Endothelial cell of umbilical vein (primary cell): Measurements from ENCODE around the gene FMNL1. TPM values are rescaled to one million over a fixed set of nuclear protein-coding genes. Genes with fewer than 3 reads are reported as not detected.

ENCODE experiments used
- BruUV-seq: library from RNA; stranded (reverse); fragments of 400-500 nt; replicated peaks from 2 replicates; lab custom pipeline; 2021; lab: Mats Ljungman, UMichigan
- CTCF ChIA-PET: fragments of 300-600, 350-600 bp; sonication (Branson Sonifier 250); formaldehyde crosslinking; loops from one replicate; lab custom pipeline; 2021; ENCODE audit warnings: antibody characterized with exemption, inconsistent platforms; lab: Charles Lee
- POLR2A ChIA-PET: fragments of 300-600, 350-600 bp; sonication (Branson Sonifier 250); formaldehyde crosslinking; loops from one replicate; lab custom pipeline; 2021; ENCODE audit warnings: antibody characterized with exemption, inconsistent platforms; lab: Charles Lee
- DNase-seq: peaks from one replicate; pipeline ENCODE4 v3.0.0-alpha.2; 2011; ENCODE audit warnings: low read depth, low spot score
- FAIRE-seq: peaks from 2 replicates; lab custom pipeline; 2011; peaks lifted over from hg19 to GRCh38; lab: Jason Lieb, UNC
- H2AFZ ChIP-seq: 2 replicates; pipeline ENCODE4 v1.6.0; 2012; ENCODE audit warnings: low read depth, low read length, control low read depth, inconsistent platforms
- H3K27ac ChIP-seq: 2 replicates; pipeline ENCODE4 v1.5.1; 2011; ENCODE audit warnings: low read depth, mild to moderate bottlenecking, control low read depth, low read length, moderate library complexity; ENCODE audit not compliant: insufficient read depth
- H3K27me3 ChIP-seq, 2 experiments: 2 replicates each; pipeline versions ENCODE4 v1.6.0 to v1.6.1; 2011; ENCODE audit warnings: low read length in 2 of 2, mixed read lengths in 1 of 2; ENCODE audit not compliant: control insufficient read depth in 2 of 2, insufficient read depth in 2 of 2
- H3K36me3 ChIP-seq, 2 experiments: 2 replicates in 1 of 2; 3 replicates in 1 of 2; pipeline ENCODE4 v1.5.1; 2011; ENCODE audit warnings: low read length in 2 of 2, mild to moderate bottlenecking in 1 of 2, moderate library complexity in 1 of 2; ENCODE audit not compliant: control insufficient read depth in 2 of 2, insufficient read depth in 2 of 2; ENCODE audit errors: extremely low read depth in 1 of 2
- H3K4me1 ChIP-seq: 3 replicates; pipeline ENCODE4 v1.5.1; 2011; ENCODE audit warnings: mild to moderate bottlenecking, low read length; ENCODE audit not compliant: control insufficient read depth, insufficient read depth; ENCODE audit errors: extremely low read depth
- H3K4me2 ChIP-seq: 2 replicates; pipeline ENCODE4 v1.6.1; 2011; ENCODE audit warnings: low read length, control low read depth, mixed read lengths; ENCODE audit not compliant: insufficient read depth
- H3K4me3 ChIP-seq, 3 experiments: fragments of 200-600 bp in 1 of 3; sonication (generic), shearing (Covaris generic) in 1 of 3; replicated peaks in 1 of 3; 2 replicates each; pipeline ENCODE4 v1.5.1; 2011 to 2016; ENCODE audit warnings: control low read depth in 3 of 3, low read length in 3 of 3, mild to moderate bottlenecking in 2 of 3, inconsistent platforms in 1 of 3, low read depth in 1 of 3, moderate library complexity in 1 of 3; ENCODE audit not compliant: insufficient read depth in 1 of 3
- H3K79me2 ChIP-seq: 2 replicates; pipeline ENCODE4 v1.6.0; 2012; ENCODE audit warnings: low read length, inconsistent platforms; ENCODE audit not compliant: control insufficient read depth, insufficient read depth
- H3K9ac ChIP-seq: replicated peaks from 2 replicates; pipeline ENCODE3; 2011; ENCODE audit warnings: low read length, control low read depth; ENCODE audit not compliant: insufficient read depth; ENCODE audit errors: extremely low read depth
- H3K9me1 ChIP-seq: replicated peaks from 3 replicates; pipeline ENCODE4 v1.6.0; 2011; ENCODE audit warnings: mild to moderate bottlenecking, low read length; ENCODE audit not compliant: control insufficient read depth, insufficient read depth; ENCODE audit errors: extremely low read depth
- H3K9me3 ChIP-seq: replicated peaks from 2 replicates; pipeline ENCODE4 v1.5.1; 2012; ENCODE audit warnings: low read length, inconsistent platforms; ENCODE audit not compliant: control insufficient read depth, insufficient read depth
- H4K20me1 ChIP-seq: replicated peaks from 2 replicates; pipeline ENCODE3; 2011; ENCODE audit warnings: mild to moderate bottlenecking, low read length; ENCODE audit not compliant: control insufficient read depth, insufficient read depth; ENCODE audit errors: extremely low read depth
- CTCF ChIP-seq, 2 donors: IDR thresholded peaks; 1 replicate in 1 of 2; 2 replicates in 1 of 2; pipeline ENCODE4 v1.5.1; 2011; ENCODE audit warnings: low read length in 2 of 2, mild to moderate bottlenecking in 2 of 2, moderate library complexity in 2 of 2, control low read depth in 1 of 2, inconsistent platforms in 1 of 2, low read depth in 1 of 2; ENCODE audit not compliant: insufficient read depth in 1 of 2; ENCODE audit errors: extremely low read depth in 1 of 2
- EZH2 ChIP-seq: IDR thresholded peaks from 2 replicates; pipeline ENCODE4 v1.6.1; 2012; ENCODE audit warnings: borderline replicate concordance, low read depth, mild to moderate bottlenecking, moderate library complexity, low read length, inconsistent platforms; ENCODE audit not compliant: severe bottlenecking
- GATA2 ChIP-seq: IDR thresholded peaks from 2 replicates; pipeline ENCODE4 v1.7.0; 2011; ENCODE audit warnings: low read depth, mild to moderate bottlenecking, moderate library complexity, mixed read lengths, low read length; ENCODE audit not compliant: insufficient read length, insufficient read depth
- JUN ChIP-seq: IDR thresholded peaks from 2 replicates; pipeline ENCODE4 v1.6.1; 2011; ENCODE audit warnings: borderline replicate concordance, low read depth; ENCODE audit not compliant: insufficient read length, insufficient read depth
- MAX ChIP-seq: IDR thresholded peaks from 2 replicates; pipeline ENCODE4 v1.6.1; 2011; ENCODE audit not compliant: insufficient read depth, insufficient read length
- MYC ChIP-seq: IDR thresholded peaks from one replicate; pipeline ENCODE4 v1.6.1; 2011; ENCODE audit warnings: mild to moderate bottlenecking, low read depth, low read length
- POLR2A ChIP-seq: IDR thresholded peaks from 2 replicates; pipeline ENCODE4 v1.6.1; 2012; ENCODE audit warnings: low read depth, mild to moderate bottlenecking, control low read depth, low read length
- POLR2AphosphoS5 ChIP-seq: IDR thresholded peaks from 2 replicates; pipeline ENCODE4 v1.6.1; 2012; ENCODE audit warnings: low read depth, mild to moderate bottlenecking, control low read depth, low read length, moderate library complexity; ENCODE audit not compliant: insufficient read depth
- dilution Hi-C: fragments of 300-500 bp; cut with MboI; formaldehyde crosslinking; loops from one replicate; pipeline ENCODE4 v1.15.0; 2019; ENCODE audit warnings: low sequenced_read_pairs; ENCODE audit not compliant: extremely low pct_ligation_motif_present
- intact Hi-C: fragments of 100-400 bp; cut with micrococcal nuclease; formaldehyde crosslinking; loops from one replicate; pipeline ENCODE4 v1.10.0; 2022
- polyA plus RNA-seq, 4 experiments: library from polyadenylated mRNA; depleted of rRNA in 3 of 4; stranded (reverse) in 3 of 4; unstranded in 1 of 4; fragments of >200 nt; gene quantifications; 2 replicates each; pipeline versions ENCODE4 v1.2.1 to v1.2.3, GENCODE V29; 2011 to 2012; ENCODE audit warnings: missing spikeins in 1 of 4
- total RNA-seq: library from RNA; stranded (reverse); gene quantifications from 2 replicates; pipeline ENCODE4 v1.2.3, GENCODE V29; 2021

The FMNL1 gene
- total and polyA plus RNA-seq, 2 donors (not counting 3 experiments of a cell fraction or from before 2014, with no cell fraction given): 0.95 to 1.6 TPM

- Histone ChIP-seq H2AFZ (no peak overlapping the region), H3K9ac (no peak overlapping the region), H4K20me1 (no peaks in the 10 kb centered on the region), H3K9me1 (no peaks in the 10 kb centered on the region), H3K79me2 (no peaks in the 10 kb centered on the region), H3K27me3 (no peaks in the 10 kb centered on the region), H3K4me2 (no peak overlapping the region), H3K36me3 (no peaks in the 10 kb centered on the region), H3K9me3 (no peaks in the 10 kb centered on the region), H3K4me1 (peaks cover 8% of the 10 kb centered on the region), H3K4me3 (no peak overlapping the region), H3K27ac (no peak overlapping the region)
- CTCF ChIA-PET: interaction anchor here (0.6 to 6.6 kb wide), 11 partner anchors 12 to 247 kb away, joined by 3 to 93 read pairs (median 3); partner anchors contain the start of genes ACBD4, FMNL1 and HEXIM1
- no TSS peak for BruUV-seq
- dilution Hi-C loops (no loop called here), intact Hi-C loops (no loop called here)
- DNase-seq (no peak), FAIRE-seq (no peak)
- no peak for TF ChIP-seq EZH2
- POLR2A ChIA-PET: interaction anchor here (0.6 kb wide), 1 partner anchor 805 kb away, joined by 4 read pairs; no protein-coding TSS in a partner anchor
Observed at GRCh38 chr17:45230787-45231480, 9.2 kb downstream of the FMNL1 start.

DNA sequence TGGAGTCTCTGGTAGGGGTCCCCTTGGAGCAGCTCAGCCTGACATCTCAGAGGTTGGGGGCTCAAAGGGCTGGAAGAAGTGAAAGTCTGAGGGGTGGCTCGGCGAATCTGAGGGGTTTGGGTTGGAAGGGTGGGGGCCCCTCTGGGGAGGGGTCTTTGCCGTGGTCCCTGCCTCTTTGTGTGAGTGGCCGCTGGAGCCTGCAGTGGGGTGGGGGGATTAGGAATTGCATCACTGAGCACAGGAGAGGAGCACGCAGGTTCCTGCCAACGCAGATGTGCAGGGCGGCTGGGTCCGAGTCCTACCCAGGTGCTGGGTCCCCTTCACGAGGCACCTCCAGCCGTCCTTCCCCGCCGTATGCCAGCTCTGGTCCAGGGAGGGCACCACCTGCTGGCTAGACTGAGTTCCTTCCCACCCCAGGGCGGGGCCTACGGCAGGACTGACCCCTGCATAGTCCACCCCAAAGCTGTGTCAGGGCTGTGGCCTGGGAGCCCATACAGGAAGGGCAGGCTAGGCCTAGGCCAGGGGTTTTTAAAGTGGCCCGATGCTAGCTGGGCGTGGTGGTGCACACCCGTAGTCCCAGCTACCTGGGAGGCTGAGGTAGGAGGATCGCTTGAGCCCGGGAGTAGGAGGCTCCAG, 9.9 kb downstream of the FMNL1 start:
- DNase-seq (no peak), FAIRE-seq (no peak)
- Histone ChIP-seq H3K9me3 (no peaks in the 10 kb centered on the region), H4K20me1 (no peaks in the 10 kb centered on the region), H3K9me1 (no peaks in the 10 kb centered on the region), H3K4me2 (no peak overlapping the region), H3K9ac (no peak overlapping the region), H3K36me3 (no peaks in the 10 kb centered on the region), H3K27me3 (no peaks in the 10 kb centered on the region), H3K4me1 (peaks cover under 1% of the 10 kb centered on the region), H3K27ac (no peak overlapping the region), H2AFZ (no peak overlapping the region), H3K4me3 (no peak overlapping the region), H3K79me2 (no peaks in the 10 kb centered on the region)
- POLR2A ChIA-PET: interaction anchor here (0.6 kb wide), 1 partner anchor 804 kb away, joined by 4 read pairs; no protein-coding TSS in a partner anchor
- dilution Hi-C loops (no loop called here), intact Hi-C loops (no loop called here)
- CTCF ChIA-PET: interaction anchor here (0.6 to 6.6 kb wide), 10 partner anchors 12 to 248 kb away, joined by 3 to 93 read pairs (median 5); partner anchors contain the start of genes ACBD4, FMNL1 and HEXIM1
- no peak for TF ChIP-seq POLR2A
- no peak for TF ChIP-seq MAX
- no peak for TF ChIP-seq JUN
- no peak for TF ChIP-seq EZH2
- no peak for TF ChIP-seq MYC
- TF ChIP-seq GATA2: no peak
- no peak for TF ChIP-seq POLR2AphosphoS5
- peak; percentile 10 to 49 for TF ChIP-seq CTCF (IDR thresholded peaks at IDR 0.05; ENCODE audit: extremely low read depth in 1 of 2, insufficient read depth in 1 of 2, low read depth in 1 of 2, low read length in 2 of 2)
- BruUV-seq: no TSS peak
